GM19467 (cell line): ENCODE results near the gene SELENON.
"Not testable (repeated sequence)": the region's sequence is repeated elsewhere in the genome, so short reads cannot be mapped to it uniquely, and the experiment has no call there.

ENCODE experiments used
- ATAC-seq: cut with Tn5 transposase; IDR thresholded peaks from one replicate; pipeline ENCODE4 v1.9.1; 2021; ENCODE audit warnings: mild to moderate bottlenecking, moderate library complexity; ENCODE audit not compliant: unreplicated experiment

Gene SELENON

GRCh38 chr1:25820247-25821111, 20.5 kb downstream of the SELENON start:
- peak; percentile 38 for ATAC-seq

GRCh38 chr1:25821112-25821476, 21.1 kb downstream of the SELENON start:
- ATAC-seq: no peak

DNA sequence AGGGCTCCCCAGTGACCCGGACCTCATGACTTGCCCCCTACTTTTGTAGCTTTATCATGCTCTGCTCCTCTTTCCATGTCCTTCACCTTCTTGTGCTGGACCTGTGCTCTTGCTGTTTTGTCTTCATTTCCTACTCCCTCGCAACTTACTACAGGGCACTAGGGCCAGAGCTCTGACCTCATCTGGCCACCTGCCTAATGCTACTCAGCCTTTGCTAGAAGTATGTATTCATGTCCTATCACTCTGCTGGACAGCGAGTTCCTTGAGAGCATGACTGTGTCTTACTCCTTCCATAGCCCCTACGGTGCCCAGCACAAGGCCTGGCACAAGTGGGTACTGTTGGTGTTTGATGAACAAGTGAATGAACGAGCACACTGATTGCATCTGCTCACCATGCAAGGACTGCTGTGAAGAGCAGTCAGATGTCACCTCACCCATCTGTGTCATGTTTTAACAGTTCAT, 21.7 kb downstream of the SELENON start:
- ATAC-seq: no peak

DNA sequence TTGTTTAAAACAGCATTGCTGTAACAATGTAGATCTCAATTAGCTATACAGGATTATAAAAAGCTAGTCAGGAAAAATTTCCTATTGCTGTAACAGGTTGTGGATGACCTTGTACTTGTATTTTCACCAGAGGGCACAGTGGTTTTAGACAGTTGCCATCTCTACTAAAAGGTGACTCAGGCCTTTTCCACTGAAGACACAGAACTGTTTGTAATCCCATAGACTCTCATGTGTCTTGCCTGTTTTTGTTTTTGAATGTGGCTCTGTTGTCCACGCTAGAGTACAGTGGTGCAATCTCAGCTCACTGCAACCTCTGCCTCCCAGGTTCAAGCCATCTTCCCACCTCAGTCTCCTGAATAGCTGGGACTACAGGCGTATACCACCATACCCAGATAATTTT, 25.6 kb downstream of the SELENON start:
- ATAC-seq: no peak

- no peak for ATAC-seq
These were observed 26.6 kb downstream of the SELENON start for GRCh38 chr1:25826571-25826970.

GRCh38 chr1:25828491-25828890, 28.5 kb downstream of the SELENON start:
- no peak for ATAC-seq

DNA sequence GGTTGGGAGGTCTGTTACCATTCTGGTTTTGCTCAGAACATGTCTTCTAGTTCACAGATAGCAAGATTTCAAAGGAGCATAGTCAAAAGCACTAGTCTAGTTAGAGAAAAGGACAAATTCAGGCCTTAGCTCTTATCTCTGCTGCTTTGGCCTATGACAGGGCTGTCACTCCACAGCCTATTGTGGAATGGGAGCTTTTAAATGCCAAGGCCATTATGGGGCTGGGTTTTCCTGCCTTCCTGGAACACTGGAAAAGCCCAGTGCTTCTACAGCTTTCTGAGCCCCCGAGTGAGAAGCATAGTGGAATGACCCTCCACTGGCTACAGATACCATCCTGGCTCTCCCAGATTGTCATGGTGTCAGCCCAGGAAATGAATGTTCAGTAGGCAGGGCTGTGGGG, 29.1 kb downstream of the SELENON start:
- no peak for ATAC-seq

GRCh38 chr1:25831569-25832196, 31.7 kb downstream of the SELENON start:
- ATAC-seq: no peak

- ATAC-seq: no peak
These were observed 32.5 kb downstream of the SELENON start for GRCh38 chr1:25832336-25833037.

DNA sequence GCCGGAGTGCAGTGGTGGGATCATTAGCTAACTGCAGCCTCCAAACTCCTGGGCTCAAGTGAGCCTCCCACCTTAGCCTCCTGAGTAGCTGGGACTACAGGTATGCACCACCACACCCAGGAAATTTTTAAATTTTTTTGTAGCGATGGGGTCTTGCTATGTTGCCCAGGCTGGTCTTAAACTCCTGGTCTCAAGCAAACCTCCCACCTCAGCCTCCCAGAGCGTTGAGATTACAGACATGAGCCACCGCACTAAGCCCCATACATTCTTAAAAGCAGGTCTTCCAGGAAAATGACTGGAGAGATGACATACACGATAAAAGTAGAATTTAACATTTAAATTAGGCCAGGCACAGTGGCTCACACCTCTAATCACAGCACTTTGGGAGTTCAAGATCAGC, 33.2 kb downstream of the SELENON start:
- ATAC-seq: no peak

DNA sequence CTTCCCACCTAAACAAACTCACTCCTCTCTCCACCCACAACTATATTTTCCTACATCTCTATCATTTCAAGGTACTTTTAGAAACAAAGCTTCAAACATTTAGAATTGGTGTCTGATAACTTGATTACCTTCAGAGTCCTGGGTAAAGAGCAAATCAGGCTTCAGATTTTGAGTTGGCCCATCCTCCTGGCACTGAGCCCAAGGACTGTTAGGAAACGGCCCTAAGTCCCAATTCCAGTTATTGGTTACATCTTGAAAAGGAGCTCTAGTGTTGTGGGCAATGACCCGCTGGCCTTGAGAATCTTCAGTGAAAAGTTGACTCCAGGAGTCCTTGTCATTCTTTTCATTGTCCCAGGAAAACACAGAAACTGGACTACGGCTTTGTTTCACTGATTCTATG, 34.9 kb downstream of the SELENON start:
- no peak for ATAC-seq

- no peak for ATAC-seq
These were observed 36.7 kb downstream of the SELENON start for GRCh38 chr1:25836695-25837094.

GRCh38 chr1:25837262-25837875, 37.4 kb downstream of the SELENON start:
- no peak for ATAC-seq

DNA sequence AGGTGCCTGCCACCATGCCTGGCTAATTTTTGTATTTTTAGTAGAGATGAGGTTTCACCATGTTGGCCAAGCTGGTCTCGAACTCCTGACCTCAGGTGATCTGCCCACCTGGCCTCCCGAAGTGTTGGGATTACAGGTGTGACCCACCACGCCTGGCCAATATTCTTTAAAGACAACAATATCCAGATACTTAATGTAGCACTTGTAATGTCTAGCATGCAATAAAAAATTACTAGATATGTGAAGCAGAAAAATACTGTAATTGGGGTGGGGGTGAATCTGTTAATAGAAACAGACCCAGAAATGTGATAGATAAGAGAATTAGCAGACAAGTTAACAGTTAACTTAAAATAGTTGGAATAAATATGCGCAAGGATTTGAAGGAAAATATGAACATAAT, 39.8 kb downstream of the SELENON start:
- ATAC-seq: not testable (repeated sequence)

DNA sequence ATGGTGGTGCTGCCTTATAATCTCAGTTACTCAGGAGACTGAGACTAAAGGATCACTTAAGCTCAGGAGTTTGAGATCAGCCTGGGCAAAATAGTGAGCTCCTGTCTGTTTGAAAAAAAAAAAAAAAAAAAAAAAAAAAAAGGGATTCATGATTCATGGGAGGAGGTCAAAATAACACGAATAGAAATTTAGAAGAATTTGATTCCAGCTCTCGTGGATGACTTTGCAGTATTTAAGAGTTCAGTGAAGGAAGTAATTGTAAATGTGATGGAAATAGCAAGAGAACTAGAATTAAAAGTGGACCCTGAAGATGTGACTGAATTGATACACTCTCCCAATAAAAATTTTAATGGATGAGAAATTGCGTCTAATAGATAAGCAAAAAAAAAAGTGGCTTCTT, 43.5 kb downstream of the SELENON start:
- ATAC-seq: no peak

GRCh38 chr1:25844536-25845337, 44.7 kb downstream of the SELENON start:
- ATAC-seq: no peak

DNA sequence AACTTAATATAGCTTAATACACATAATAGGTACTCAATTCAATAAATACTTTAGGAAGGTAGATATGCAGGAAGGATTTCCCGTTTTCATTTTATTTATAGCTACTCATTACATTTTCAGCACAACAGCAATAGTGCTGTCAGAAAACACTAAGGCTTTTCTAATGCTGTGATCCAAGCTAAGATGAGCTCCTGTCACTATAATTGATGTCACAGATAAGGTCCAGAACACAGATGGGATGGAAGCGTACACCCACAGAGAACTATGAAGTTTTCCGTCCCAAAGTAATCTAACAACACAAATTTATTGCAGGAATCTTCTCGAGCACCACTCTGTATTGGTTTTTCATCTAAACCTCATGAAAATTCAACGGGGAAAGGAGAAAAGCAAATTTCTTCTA, 45.7 kb downstream of the SELENON start:
- no peak for ATAC-seq

DNA sequence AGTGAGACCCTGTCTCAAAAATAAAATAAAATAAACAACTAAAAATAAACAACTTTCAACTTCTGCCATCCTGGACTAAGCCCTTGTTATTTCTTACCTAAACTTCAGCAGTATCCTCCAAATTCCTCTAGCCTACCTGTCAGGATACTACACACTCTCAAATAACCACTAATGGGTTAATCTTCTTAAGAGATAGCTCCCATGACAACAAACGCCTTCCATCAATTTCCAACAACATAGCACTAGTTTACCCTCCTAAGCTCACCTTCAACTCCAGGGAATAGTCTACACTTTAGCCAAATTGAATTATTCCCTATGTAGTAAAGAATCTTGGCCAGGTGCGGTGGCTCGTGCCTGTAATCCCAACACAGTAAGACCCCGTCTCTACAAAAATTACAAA, 47.9 kb downstream of the SELENON start:
- ATAC-seq: no peak

- ATAC-seq: no peak
These were observed 48.5 kb downstream of the SELENON start for GRCh38 chr1:25848531-25848930.

DNA sequence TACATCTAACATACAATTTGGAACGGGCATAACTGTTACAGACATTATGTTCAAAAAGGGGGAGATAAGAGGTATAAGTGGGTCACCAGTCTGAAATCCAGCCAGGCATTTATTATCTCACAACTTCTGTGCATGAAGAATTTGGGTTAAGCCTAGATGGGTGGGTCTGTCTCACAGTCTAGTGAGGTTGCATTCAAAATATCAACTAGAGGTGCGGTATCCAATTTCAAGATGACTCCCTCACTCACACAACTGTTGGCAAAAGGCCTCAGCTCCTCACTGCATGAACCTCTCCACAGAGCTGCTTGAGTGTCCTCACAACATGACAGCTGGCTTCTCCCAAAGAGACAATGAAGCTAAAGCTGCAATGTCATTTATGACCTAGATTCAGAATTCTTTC, 54.6 kb downstream of the SELENON start:
- no peak for ATAC-seq

GRCh38 chr1:25856856-25857255, 56.9 kb downstream of the SELENON start:
- no peak for ATAC-seq
